Glomerular endothelial cell (primary cell): ENCODE results near the gene MED15. TPM values are rescaled to one million over a fixed set of nuclear protein-coding genes. Genes with fewer than 3 reads are reported as not detected.
"Not testable (repeated sequence)": the region's sequence is repeated elsewhere in the genome, so short reads cannot be mapped to it uniquely, and the experiment has no call there.

Source experiments
- DNase-seq: peaks from one replicate; pipeline ENCODE4 v3.0.0-alpha.2; 2011; ENCODE audit warnings: low read depth, low spot score; ENCODE audit errors: extremely low read depth
- total RNA-seq: library from RNA; depleted of rRNA; stranded (reverse); fragments of >200 nt; gene quantifications from 2 replicates; pipeline ENCODE4 v1.2.3, GENCODE V29; 2015

The MED15 gene
- total RNA-seq: 72.2 and 108 TPM in 2 replicates

- DNase-seq: no peak
Measured at GRCh38 chr22:20507253-20508066, at the start of gene MED15. Gene MED15 (plus strand): TSS chr22:20507610. CDS start chr22:20507679, 69 bp downstream.

- DNase-seq: no peak
Measured at GRCh38 chr22:20458530-20459151, 48.8 kb upstream of the MED15 start.

DNA sequence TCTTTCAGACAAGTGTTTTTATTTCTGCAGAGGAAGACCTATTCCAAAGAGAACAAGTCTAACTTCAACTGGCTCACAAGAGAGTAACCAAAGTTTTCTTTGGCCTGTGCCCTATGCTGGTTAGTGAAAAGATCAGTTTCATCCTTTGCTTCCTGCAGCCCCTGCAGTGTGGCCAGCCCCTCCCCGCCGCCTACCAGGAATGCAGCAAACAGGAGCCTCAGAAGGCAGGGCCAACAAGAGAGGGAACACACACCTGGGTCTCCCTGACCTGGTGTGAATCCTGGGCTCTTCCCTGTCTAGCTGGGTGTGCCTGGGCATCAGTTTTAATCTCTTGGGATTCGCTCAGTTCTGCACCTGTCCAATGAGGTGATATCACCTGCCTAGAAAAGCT is 48.3 kb upstream of the MED15 start:
- DNase-seq: no peak

DNA sequence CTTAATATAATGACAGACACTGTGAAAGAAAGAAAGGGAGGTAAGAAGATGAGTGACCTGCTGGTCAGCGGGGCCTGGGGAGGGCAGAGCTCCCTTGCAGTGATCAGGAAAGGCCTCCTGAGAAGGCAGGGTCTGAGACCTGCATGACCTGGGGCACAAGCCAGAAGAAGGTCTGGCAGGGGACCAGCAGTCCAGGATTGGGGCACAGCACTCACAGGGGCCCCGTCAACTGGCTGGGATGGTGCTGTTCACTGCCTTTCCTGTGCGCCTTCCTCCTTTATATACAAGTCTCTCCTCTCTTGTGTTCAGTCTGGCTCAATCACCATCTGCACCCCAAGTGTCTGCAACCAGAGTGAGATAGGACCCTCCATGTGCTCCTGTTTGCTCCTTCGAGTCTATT is 47.5 kb upstream of the MED15 start:
- no peak for DNase-seq

GRCh38 chr22:20463324-20464095 is 43.9 kb upstream of the MED15 start:
- no peak for DNase-seq

- DNase-seq: no peak
Measured at GRCh38 chr22:20464096-20464614, 43.3 kb upstream of the MED15 start.

GRCh38 chr22:20464912-20465758 is 42.3 kb upstream of the MED15 start:
- DNase-seq: no peak

- DNase-seq: no peak
Measured at GRCh38 chr22:20465759-20466077, 41.7 kb upstream of the MED15 start.

DNA sequence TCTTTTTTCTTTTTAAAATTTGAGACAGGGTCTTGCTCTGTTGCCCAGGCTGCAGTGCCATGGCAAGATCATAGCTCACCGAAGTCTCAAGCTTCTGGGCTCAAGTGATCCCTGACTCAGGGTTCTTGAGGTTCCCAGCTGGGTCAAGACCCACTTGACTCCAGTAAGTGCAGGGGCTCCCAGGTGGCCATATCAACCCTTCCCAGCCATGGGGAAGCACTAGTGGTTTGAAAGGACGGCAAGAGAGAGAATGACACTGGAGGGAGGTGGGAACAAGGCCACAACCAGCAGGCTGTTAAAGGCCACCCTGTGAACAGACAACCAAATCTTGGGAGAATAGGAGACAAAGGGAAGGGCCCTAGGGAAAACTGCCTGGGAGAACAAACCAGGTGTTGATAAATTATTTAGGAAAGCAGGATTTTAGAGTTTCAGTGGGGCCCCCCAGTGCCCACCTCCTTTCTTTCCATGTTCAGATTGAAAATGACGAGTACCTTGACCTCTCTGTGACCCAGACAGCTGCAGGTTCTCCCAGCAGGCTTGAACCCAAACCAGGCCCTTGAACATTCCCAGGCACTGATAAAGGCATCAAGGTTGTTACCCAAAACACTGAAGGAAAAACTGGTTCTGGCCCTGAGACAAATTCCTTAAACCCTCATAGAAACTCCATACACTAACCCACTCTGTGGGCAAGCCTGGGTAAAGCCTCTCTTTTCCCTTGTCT is 40.6 kb upstream of the MED15 start:
- no peak for DNase-seq

GRCh38 chr22:20469110-20469868 is 38.1 kb upstream of the MED15 start:
- no peak for DNase-seq

DNA sequence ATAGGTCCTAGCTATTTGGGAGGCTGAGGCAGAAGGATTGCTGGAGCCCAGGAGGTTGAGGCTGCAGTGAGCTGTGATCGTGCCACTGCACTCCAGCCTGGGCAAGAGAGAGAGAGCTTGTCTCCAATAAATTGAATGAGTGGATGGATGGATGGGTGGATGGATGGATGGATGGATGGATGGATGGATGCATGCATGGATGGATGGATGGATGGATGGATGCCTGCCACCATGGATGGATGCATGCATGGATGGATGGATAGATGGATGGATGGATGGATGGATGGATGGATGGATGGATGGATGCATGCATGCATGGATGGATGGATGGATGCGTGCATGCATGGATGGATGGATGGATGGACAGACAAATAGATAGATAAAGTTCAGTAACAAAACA is 36.9 kb upstream of the MED15 start:
- DNase-seq: not testable (repeated sequence)

DNA sequence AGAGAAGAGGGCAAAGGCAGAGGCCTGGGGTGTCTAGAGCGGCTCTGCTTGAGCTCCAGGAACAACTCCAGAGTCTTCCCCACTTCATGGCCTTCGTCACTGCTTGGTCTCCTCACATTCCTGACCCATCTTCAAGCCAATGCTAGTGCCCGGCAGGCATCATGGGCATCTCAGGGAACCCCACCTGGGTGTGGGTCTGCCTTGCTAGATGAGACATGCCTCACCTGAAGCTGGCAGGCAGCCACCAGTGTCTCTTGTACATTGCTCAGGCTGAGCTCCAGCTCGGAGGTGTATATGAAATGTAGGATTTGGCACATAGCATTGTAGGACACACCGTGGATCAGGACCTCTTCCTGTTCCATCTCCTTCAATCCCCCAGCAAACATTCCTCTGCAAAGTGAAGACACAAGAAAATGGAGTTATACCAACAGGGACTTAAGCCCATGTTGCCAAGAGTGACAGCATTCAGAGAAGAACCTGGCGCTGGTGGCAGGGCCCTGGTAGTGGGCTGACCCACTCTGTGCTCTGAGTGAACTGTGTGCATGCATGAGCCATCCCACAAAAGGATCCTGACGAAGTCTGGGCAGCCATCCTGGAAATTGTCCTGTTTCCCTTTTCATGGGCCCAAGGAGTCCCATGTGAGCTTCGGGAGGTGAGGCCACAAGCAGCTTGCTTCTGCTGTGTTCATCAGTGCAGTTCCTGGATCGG is 36.1 kb upstream of the MED15 start:
- DNase-seq: no peak

- no peak for DNase-seq
Measured at GRCh38 chr22:20472629-20473442, 34.6 kb upstream of the MED15 start.

DNA sequence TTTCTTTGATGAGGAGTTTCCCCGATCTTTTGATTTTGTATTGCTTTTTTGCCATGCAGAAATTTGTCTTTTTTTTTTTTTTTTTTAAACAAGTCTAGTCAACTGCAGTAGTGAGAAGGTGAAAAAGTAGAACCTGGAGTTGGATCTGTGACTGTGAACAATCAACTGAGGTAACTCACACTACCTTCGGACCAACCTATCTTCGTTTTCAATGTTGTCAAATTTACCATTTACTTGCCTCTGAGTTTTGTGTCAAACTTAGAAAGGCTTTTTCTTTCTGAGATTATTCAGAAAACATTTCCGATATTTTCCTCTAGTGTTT is 32.3 kb upstream of the MED15 start:
- DNase-seq: no peak

DNA sequence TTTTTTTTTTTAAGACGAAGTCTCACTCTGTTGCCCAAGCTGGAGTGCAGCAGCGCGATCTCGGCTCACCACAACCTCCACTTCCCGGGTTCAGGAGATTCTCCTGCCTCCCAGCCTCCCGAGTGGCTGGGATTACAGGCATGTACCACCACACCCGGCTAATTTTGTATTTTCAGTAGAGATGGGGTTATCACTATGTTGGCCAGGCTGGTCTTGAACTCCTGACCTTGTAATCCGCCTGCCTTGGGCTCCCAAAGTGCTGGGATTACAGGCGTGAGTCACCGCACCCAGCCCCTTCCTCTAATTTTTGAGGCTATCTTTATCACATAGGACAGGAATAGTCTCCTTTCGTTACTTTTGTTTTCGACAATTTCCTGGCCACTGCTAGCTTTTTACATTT is 31.8 kb upstream of the MED15 start:
- DNase-seq: not testable (repeated sequence)

- not testable (repeated sequence) for DNase-seq
Measured at GRCh38 chr22:20478059-20478458, 29.4 kb upstream of the MED15 start.

DNA sequence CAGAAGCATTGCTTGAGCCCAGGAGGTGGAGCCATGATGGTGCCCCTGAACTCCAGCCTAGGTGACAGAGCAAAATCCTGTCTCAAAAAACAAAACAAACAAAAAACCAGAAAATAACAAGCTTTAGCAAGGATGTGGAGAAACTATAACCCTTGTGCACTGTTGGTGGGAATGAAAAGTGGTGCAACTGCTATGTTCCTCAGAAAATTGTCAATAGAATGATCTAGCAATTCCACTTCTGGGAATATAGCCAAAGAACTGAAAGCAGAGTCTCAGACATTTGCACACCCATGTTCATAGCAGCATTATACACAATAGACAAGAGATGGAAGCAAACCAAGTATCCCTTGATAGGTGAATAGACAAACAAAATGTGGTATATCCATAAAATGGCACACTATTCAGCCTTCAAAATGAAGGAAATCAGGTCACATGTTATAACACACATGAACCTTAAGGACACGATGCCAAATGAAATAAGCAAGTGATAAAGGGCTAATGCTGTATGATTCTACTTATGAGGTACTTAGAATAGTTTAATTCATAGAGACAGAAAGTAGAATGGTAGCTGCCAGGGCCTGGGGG is 27.7 kb upstream of the MED15 start:
- no peak for DNase-seq

DNA sequence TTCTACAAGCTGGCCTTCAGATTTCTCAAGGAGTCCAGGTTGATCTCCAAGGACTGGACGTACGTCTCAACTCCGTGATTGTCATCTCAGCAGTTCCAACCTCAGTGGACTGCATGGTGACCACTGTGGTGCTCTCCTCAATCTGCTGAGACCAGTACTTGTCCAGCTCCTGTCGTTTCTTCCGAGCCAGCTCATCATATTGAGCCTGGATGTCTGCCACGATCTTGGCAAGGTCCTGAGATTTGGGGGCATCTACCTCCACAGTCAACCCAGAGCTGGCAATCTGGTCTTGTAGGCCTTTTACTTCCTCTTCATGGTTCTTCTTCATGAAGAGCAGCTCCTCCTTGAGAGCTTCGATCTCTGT is 24.3 kb upstream of the MED15 start:
- not testable (repeated sequence) for DNase-seq
